T47D (cell line): ENCODE results near the gene IL15RA.

Source experiments
- DNase-seq, 2 experiments: peaks; one replicate each; pipeline versions ENCODE4 v3.0.0 to v3.0.0-alpha.2; 2011 to 2012; ENCODE audit warnings: low read depth in 1 of 2, low spot score in 1 of 2
- JUND ChIP-seq: IDR thresholded peaks from 2 replicates; pipeline ENCODE4 v1.6.1; 2012; ENCODE audit warnings: low read depth
- in situ Hi-C: cut with HindIII; loops from 2 replicates; pipeline ENCODE4 v1.10.0; 2016; ENCODE audit warnings: low sequenced_read_pairs, low pct_unique_long_range_greater_than_20kb

IL15RA gene

DNA sequence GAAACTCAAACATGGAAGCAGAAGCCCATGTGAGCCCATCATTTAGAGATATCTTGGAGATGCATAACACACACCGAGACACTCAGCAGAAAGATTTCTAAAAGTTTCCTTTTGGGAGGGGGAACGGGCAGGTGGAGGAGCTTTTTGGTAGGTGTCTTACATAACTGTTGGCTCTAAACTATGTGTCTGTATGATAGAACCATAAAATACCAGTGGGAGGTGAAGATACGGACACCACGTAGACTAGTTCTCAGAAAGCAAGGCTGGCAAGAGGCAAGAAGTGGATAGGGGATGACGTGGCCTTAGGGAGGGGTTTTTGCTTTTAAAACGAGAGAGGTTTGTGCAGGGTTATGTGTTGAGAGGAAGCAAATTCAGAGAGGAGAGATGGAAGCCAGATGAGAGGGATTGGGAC is 36.5 kb downstream of the IL15RA start:
- in situ Hi-C loops = no loop called here
- no peak for DNase-seq
- no peak for TF ChIP-seq JUND

DNA sequence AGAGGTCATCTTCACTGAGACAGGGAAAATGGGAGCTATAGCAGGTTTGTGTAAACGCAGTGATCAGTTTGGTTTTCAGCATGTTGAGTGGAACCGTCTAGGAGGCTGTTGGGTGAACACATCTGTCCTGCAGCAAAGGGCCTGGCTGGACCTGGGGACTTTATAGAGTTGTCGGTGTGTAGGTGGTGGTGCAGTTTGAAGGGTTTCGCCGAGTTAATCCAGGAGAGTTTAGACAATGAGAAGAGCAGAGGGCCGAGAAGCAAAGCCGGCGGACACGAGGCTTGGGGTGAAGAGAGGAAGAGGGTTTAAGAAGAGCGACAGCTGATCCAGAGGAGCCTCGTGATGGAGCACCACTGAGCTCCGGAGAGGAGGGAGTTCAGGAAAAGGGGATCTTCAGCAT is 39.1 kb downstream of the IL15RA start:
- DNase-seq = no peak
- in situ Hi-C loops = no loop called here
- no peak for TF ChIP-seq JUND

DNA sequence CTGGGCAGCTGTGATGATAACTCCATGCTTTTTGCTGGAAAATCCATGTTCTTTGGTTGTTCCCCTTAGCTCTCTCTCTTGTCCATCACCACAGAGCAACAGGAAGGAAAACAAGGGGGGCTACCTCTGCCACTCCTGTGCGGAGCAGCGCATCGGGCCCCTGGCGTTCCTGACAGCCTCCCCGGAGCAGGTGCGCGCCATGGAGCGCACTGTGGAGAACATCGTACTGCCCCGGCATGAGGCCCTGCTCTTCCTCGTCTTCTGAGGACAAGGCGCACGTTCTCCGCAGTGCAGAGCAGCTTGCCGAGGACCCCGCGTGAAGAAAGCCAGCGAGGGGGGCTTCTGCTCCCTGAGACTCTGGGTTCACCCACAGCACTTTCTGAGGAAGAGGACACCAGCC is 40.3 kb downstream of the IL15RA start:
- no peak for TF ChIP-seq JUND
- in situ Hi-C loops = no loop called here
- DNase-seq = no peak

DNA sequence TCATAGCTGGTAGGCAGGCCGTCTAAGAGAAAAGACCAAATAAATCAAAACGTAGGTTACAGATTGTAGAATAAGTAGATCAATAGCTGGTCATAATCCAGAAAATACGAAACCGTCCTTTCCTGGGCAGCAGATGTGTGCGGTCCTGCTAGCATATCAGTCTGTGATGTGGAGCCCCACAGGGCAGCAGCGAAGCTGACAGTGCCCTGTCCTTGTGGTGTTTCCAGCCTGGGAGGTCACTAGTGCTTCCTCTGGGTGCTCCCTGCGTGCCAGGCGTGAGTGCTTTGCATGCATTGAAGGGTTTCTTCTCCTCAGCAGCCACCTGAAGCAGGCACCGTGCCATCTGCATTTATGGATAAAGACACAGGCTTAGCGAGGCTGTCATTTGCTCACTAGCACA is 41.7 kb downstream of the IL15RA start:
- in situ Hi-C loops = no loop called here
- TF ChIP-seq JUND = no peak
- DNase-seq = no peak

DNA sequence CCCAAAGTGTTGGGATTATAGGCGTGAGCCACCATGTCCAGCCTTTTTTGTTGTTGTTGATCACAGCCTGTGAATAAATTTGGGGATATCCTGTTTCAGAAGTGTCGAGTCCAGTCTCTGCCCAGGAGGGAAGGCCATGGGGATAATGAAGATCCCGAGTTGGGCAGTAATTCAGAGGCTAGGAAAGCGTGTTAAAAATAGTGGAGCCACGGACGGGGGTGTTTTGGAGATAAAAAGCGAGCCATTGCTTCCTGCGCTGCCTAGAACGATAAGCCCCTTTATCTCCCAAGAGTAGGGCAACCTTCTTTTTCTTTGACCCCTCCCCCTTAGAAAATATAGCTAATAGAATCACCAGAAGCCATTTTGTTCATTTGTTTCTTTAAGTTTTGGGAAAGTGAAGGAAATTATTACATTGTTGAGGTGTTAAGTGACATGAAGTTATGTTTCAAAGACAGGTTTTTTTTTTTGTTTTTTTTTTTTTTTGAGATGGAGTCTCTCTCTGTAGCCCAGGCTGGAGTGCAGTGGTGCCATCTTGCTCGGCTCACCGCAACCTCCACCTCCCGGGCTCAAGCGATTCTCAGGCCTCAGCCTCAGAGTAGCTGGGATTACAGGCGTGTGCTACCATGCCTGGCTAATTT is 43.3 kb downstream of the IL15RA start:
- TF ChIP-seq JUND = no peak
- in situ Hi-C loops = no loop called here
- no peak for DNase-seq

DNA sequence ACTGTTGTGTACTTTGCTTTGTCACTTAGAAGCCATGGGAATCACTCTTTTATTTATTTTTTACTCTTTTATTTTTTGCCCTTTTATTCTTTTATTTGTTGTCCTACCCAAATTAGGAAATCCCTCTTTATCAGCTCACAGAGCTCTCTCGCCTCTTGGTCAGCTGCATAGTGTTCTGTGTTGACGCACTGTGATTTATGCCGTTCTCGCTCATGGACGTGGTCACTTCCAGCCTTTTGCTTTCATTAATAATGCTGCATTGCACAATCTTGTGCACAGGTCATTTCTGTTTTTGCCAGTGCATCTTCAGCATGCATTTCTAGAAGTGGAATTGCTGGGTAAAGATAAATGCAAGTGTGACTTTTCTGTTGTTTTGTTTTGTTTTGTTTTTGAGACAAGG is 45.0 kb downstream of the IL15RA start:
- in situ Hi-C loops = no loop called here
- DNase-seq = no peak

DNA sequence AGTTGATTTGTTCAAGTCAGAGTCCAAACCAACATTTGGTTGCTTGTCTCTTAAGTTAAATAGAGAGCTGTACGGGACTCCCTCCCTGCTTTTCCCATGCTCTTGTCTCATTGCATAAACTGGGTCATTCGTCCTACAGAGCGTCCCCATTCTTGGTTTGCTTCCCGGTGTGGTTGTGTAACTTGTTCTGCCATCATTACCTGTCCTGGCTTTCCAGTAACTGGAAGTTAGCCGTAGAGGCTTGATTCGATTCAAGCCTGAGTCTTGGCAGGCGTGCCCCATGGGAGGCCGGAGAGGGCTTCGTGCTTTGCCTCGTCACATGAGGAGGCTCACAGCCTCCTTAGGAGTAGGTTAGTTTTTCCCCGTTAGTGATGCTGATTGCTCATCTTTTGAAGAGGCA is 47.1 kb downstream of the IL15RA start:
- TF ChIP-seq JUND = no peak

More for the DNA sequence above, 45.0 kb downstream of the IL15RA start:
- no peak for TF ChIP-seq JUND

DNA sequence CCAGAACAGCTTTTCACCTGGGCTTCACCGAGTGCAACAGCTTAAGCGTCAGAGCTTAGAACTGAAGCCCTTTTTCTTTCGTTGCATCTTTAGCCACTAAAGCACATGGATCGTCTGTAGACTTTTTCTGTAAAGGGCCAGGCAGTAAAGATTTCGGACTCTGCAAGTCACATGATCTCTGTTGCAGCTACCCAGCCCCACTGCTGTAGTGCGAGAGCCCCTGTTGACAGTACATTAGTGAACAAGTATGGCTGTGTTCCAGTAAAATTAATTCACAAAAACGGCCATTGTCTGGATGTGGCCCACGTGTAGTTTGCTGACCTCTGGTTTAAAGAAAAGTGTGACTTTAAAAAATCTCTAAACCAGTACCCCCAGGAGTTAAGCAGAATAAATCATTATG is 47.9 kb downstream of the IL15RA start:
- TF ChIP-seq JUND = no peak
- in situ Hi-C loops = no loop called here
- no peak for DNase-seq

More for the DNA sequence above, 47.1 kb downstream of the IL15RA start:
- in situ Hi-C loops = no loop called here
- no peak for DNase-seq

DNA sequence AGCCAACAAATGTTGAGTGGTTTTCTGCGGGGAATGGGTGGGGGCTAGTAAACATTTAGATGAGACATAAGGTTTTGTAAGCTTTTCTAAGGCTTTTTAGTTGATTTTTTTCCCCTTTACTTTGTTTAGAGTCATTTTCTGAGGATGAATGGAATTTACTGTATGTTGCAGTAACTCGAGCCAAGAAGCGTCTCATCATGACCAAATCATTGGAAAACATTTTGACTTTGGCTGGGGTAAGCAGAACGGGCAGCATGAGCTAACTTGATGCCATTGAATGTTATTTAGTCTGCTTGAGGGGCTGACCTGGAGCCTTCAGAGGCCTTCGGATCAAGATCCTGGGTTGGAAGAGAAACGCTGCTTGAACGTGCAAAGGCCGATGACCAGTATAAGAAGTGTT is 50.0 kb downstream of the IL15RA start:
- no peak for DNase-seq

DNA sequence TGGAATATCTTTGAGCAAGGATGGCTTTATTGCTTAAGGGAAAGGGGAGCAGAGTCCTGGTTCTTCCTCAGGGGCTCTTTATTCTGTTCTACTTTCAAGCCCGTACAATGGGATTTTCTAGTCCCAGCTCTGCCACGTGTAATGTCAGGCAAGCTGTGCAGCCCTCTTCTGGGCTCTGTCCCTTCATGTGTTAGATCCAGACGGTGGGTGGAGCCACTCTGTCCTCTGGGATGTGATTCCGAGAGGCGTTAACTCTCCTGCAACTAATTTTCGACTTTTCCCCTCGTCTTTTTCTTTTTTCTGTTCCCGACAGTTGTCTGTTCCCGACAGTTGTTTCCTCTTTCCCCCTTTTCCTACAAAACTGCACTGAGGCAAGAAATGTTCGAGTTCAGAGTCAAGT is 52.5 kb downstream of the IL15RA start:
- no peak for TF ChIP-seq JUND
- in situ Hi-C loops = no loop called here
- no peak for DNase-seq

More for the DNA sequence above, 50.0 kb downstream of the IL15RA start:
- no peak for TF ChIP-seq JUND
- in situ Hi-C loops = no loop called here

DNA sequence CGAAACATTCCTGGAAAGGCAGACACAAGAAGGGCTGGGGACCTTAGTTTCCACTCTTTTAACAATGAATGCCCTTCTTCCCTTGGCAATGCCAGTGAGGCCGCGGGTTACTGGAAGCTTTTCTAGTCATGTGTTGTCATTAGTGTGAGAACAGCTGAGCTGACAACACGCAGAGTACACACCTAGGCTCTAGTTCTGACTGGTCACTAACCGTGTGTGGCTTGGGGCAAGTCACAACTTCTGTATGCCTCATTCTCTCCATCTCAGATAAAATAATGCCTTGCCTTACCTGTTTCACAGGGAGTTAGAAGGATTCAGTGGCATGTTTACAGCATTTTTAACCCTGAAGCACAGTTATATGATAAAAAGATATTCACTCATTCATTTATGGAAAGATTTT is 55.6 kb downstream of the IL15RA start:
- TF ChIP-seq JUND = no peak
- DNase-seq = no peak
- in situ Hi-C loops = no loop called here

DNA sequence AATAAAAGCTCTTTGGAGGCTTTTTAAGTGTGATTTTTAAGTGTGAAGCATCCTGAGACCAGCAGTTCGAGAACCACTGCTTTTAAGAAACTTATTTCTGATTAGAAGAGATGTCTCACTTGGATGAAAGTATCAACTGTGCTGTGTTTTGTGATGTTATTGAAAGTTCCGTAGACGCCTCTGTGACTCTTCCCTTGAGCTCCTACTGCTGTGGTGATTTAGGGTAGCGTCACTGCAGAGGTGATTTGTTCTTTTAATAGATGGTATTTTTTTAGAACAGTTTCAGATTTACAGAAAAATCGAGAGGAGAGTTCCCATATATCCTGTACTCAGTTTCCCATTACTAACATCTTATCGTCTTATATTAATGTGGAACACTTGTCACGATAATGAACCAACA is 57.8 kb downstream of the IL15RA start:
- TF ChIP-seq JUND = no peak
- in situ Hi-C loops = no loop called here
- no peak for DNase-seq

DNA sequence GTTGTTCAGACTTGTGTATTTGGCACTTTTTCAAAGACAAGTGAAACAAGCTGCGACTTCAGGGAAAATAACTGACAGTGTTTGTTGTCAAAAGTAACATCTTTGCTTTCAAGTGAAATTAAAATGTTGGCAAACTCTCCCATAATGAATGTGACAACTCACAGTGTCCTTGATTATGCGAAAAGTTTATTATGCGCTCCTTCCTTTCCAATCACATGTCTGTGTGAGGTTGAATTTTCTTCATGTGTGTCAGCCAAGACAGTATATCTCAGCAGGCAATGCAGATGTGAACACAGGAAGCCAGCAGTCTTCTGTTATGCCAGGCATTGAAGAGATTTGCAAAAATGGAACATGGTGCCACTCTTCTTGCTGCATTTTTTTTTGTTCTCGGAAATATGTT is 58.6 kb downstream of the IL15RA start:
- in situ Hi-C loops = no loop called here

DNA sequence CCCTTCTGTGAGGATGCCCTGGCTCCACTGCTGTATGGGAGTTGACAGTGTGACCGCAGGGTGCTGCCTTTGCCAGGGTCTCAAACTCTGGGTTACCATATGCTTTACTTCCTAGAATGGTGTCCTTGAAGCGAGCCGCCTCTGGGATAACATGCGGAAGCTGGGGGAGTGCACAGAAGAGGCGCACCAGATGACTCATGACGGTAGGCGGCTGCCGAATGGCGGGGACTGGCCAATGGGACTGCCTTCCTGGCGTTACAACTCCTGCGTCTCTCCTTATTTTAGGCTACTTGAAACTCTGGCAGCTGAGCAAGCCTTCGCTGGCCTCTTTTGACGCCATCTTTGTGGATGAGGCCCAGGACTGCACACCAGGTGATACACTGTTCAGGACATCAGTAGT is 60.0 kb downstream of the IL15RA start:
- TF ChIP-seq JUND = no peak
- no peak for DNase-seq
- in situ Hi-C loops = no loop called here

More for the DNA sequence above, 58.6 kb downstream of the IL15RA start:
- TF ChIP-seq JUND = no peak
- no peak for DNase-seq
